ENCODE results near the gene GAS2L1. TPM values are rescaled to one million over a fixed set of nuclear protein-coding genes. Genes with fewer than 3 reads are reported as not detected.

The GAS2L1 gene
- total and polyA plus RNA-seq, 2 donors (not counting 1 experiment from before 2014, with no cell fraction given) = 0.25 TPM; not detected in 1

DNA sequence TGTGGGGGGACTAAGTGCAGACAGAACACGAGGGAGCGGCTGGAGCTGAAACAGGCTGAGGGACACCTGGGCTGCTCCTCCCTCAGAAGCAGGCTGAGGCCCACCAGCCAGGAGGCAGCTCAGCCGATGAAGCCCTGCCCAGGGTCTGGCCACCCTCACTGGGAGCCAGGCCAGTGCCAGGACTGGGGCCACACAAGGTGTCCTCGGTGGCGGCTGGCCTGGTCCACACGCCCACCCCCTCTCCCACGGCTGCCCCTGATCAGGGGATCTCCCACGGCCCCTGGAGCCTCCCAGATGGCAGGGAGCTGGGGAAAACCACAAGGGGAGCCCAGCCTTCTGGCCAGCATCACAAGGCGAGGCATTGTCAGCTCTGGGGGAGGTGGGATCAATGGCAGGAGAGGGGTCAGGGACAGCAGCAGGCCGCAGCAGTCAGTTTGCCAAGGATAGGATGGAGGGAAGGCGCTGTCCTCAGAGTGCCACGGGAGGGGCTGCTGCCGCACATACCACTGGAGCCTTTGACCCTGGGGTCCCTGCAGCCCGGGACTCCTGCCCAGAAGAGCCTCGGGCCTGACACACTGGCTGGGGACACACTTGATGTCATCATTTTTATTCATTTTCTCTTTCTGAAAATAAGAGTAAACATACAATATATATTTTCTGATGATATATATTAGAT is 20.8 kb downstream of the GAS2L1 start:
- H3K27me3 Mint-ChIP-seq = no peaks in the 10 kb centered on the region
- H3K27ac Mint-ChIP-seq = no peak overlapping the region
- 95% methylated on average over 13 of the region's 15 CpGs for WGBS (ENCODE audit: insufficient coverage)
- H3K4me1 Mint-ChIP-seq = no peaks in the 10 kb centered on the region
- no peak overlapping the region for H3K4me3 Mint-ChIP-seq
- Histone ChIP-seq H3K27me3 (replicated peaks in 1 of 4; ENCODE audit: control extremely low read depth in 1 of 4, control insufficient read depth in 3 of 4, insufficient read depth in 4 of 4, low read length in 3 of 4) (no peaks in the 10 kb centered on the region), H3K4me3 (ENCODE audit: control extremely low read depth in 1 of 5, extremely low read depth in 1 of 5, insufficient read depth in 1 of 5, low read depth in 2 of 5, low read length in 4 of 5) (no peak overlapping the region), H4K20me1 (ENCODE audit: control insufficient read depth, insufficient read depth, low read length, poor library complexity, severe bottlenecking) (peaks cover 26% of the 10 kb centered on the region), H3K9me3 (ENCODE audit: control extremely low read depth in 1 of 3, control insufficient read depth in 2 of 3, insufficient read depth in 1 of 3, low read length in 2 of 3) (no peaks in the 10 kb centered on the region), H3K27ac (ENCODE audit: low read length in 2 of 2) (no peak overlapping the region), H2AFZ (ENCODE audit: insufficient read depth, low read depth, low read length, poor library complexity, severe bottlenecking) (no peak overlapping the region), H3K4me1 (ENCODE audit: control insufficient read depth in 2 of 2, insufficient read depth in 2 of 2, low read length in 2 of 2) (no peaks in the 10 kb centered on the region), H3K9ac (ENCODE audit: low read length) (no peak overlapping the region), H3K36me3 (replicated peaks in 1 of 2; ENCODE audit: control extremely low read depth in 1 of 2, control insufficient read depth in 1 of 2, extremely low read depth in 1 of 2, insufficient read depth in 2 of 2, low read length in 1 of 2) (peaks cover 0 to 46% of the 10 kb centered on the region in 2 experiments), H3K79me2 (ENCODE audit: control insufficient read depth, insufficient read depth, low read length) (no peaks in the 10 kb centered on the region), H3K4me2 (replicated peaks; ENCODE audit: low read depth, low read length, poor library complexity, severe bottlenecking) (no peak overlapping the region)
- ATAC-seq (ENCODE audit: low read depth) (no peak), DNase-seq (no peak)
- ChIA-PET POLR2A (no interaction called here), CTCF (no interaction called here)
- intact Hi-C loops (cut with micrococcal nuclease) = no loop called here
- TF ChIP-seq EZH2 (IDR thresholded peaks at IDR 0.05; ENCODE audit: borderline replicate concordance, insufficient read depth, low read depth, low read length, poor library complexity, severe bottlenecking) = no peak
- TF ChIP-seq, protein P1, sequence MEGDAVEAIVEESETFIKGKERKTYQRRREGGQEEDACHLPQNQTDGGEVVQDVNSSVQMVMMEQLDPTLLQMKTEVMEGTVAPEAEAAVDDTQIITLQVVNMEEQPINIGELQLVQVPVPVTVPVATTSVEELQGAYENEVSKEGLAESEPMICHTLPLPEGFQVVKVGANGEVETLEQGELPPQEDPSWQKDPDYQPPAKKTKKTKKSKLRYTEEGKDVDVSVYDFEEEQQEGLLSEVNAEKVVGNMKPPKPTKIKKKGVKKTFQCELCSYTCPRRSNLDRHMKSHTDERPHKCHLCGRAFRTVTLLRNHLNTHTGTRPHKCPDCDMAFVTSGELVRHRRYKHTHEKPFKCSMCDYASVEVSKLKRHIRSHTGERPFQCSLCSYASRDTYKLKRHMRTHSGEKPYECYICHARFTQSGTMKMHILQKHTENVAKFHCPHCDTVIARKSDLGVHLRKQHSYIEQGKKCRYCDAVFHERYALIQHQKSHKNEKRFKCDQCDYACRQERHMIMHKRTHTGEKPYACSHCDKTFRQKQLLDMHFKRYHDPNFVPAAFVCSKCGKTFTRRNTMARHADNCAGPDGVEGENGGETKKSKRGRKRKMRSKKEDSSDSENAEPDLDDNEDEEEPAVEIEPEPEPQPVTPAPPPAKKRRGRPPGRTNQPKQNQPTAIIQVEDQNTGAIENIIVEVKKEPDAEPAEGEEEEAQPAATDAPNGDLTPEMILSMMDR (IDR thresholded peaks at IDR 0.05) = no peak
- H3K9me3 Mint-ChIP-seq (ENCODE audit: insufficient read depth) = no peaks in the 10 kb centered on the region

- Histone ChIP-seq H3K4me3 (ENCODE audit: control extremely low read depth in 1 of 5, extremely low read depth in 1 of 5, insufficient read depth in 1 of 5, low read depth in 2 of 5, low read length in 4 of 5) (no peak overlapping the region), H3K27ac (ENCODE audit: low read length in 2 of 2) (no peak overlapping the region), H2AFZ (ENCODE audit: insufficient read depth, low read depth, low read length, poor library complexity, severe bottlenecking) (no peak overlapping the region), H3K9ac (ENCODE audit: low read length) (no peak overlapping the region), H3K4me2 (replicated peaks; ENCODE audit: low read depth, low read length, poor library complexity, severe bottlenecking) (no peak overlapping the region), H4K20me1 (ENCODE audit: control insufficient read depth, insufficient read depth, low read length, poor library complexity, severe bottlenecking) (peaks cover 34% of the 10 kb centered on the region), H3K36me3 (replicated peaks in 1 of 2; ENCODE audit: control extremely low read depth in 1 of 2, control insufficient read depth in 1 of 2, extremely low read depth in 1 of 2, insufficient read depth in 2 of 2, low read length in 1 of 2) (peaks cover 0 to 54% of the 10 kb centered on the region in 2 experiments), H3K4me1 (ENCODE audit: control insufficient read depth in 2 of 2, insufficient read depth in 2 of 2, low read length in 2 of 2) (no peaks in the 10 kb centered on the region), H3K79me2 (ENCODE audit: control insufficient read depth, insufficient read depth, low read length) (no peaks in the 10 kb centered on the region), H3K27me3 (replicated peaks in 1 of 4; ENCODE audit: control extremely low read depth in 1 of 4, control insufficient read depth in 3 of 4, insufficient read depth in 4 of 4, low read length in 3 of 4) (no peaks in the 10 kb centered on the region), H3K9me3 (ENCODE audit: control extremely low read depth in 1 of 3, control insufficient read depth in 2 of 3, insufficient read depth in 1 of 3, low read length in 2 of 3) (no peaks in the 10 kb centered on the region)
- ChIA-PET POLR2A (no interaction called here), CTCF (no interaction called here)
- no peaks in the 10 kb centered on the region for H3K4me1 Mint-ChIP-seq
- TF ChIP-seq EZH2 (IDR thresholded peaks at IDR 0.05; ENCODE audit: borderline replicate concordance, insufficient read depth, low read depth, low read length, poor library complexity, severe bottlenecking) = no peak
- TF ChIP-seq, protein P1 (IDR thresholded peaks at IDR 0.05) = no peak
- intact Hi-C loops (cut with micrococcal nuclease) = no loop called here
- no peak overlapping the region for H3K27ac Mint-ChIP-seq
- H3K9me3 Mint-ChIP-seq (ENCODE audit: insufficient read depth) = no peaks in the 10 kb centered on the region
- no peak for ATAC-seq (ENCODE audit: low read depth)
- DNase-seq = no peak
- H3K4me3 Mint-ChIP-seq = no peak overlapping the region
- WGBS (ENCODE audit: insufficient coverage) = 94% methylated on average over 4 of the region's 5 CpGs
- no peaks in the 10 kb centered on the region for H3K27me3 Mint-ChIP-seq
These were observed 21.6 kb downstream of the GAS2L1 start for GRCh38 chr22:29328055-29328454.

Measured in B cell (primary cell).